Measurements from ENCODE around the gene SLC13A3. TPM values are rescaled to one million over a fixed set of nuclear protein-coding genes. Genes with fewer than 3 reads are reported as not detected.

Gene SLC13A3
- total RNA-seq, 1 experiment from 2014 or later, result 9.1 TPM

GRCh38 chr20:46605181-46605580 lies 46.1 kb downstream of the SLC13A3 start:
- no peaks in the 10 kb centered on the region for H3K4me1 ChIP-seq (replicated peaks; ENCODE audit: insufficient read depth)
- intact Hi-C loops (cut with micrococcal nuclease; ENCODE audit: unreplicated experiment), result no loop called here
- no peaks in the 10 kb centered on the region for H3K36me3 ChIP-seq (ENCODE audit: low read depth)
- no peaks in the 10 kb centered on the region for H3K79me2 ChIP-seq (ENCODE audit: low read depth)
- BruUV-seq (replicated peaks), result no TSS peak
- no peak overlapping the region for H2AFZ ChIP-seq
- no peaks in the 10 kb centered on the region for H3F3A ChIP-seq (ENCODE audit: insufficient read depth, low read depth)
- DNase-seq, result no peak
- H3K9me2 ChIP-seq (ENCODE audit: insufficient read depth), result no peaks in the 10 kb centered on the region
- H4K20me1 ChIP-seq (ENCODE audit: insufficient read depth), result no peaks in the 10 kb centered on the region
- TF ChIP-seq CTCF (conservative IDR thresholded peaks at IDR 0.05), result no peak
- TF ChIP-seq EZH2 (IDR thresholded peaks at IDR 0.05; ENCODE audit: low read depth), result no peak
- ChIA-PET POLR2A (ENCODE audit: unreplicated experiment) (interaction anchor here (0.5 kb wide), 1 partner anchor 85 kb away, joined by 7 read pairs; no protein-coding TSS in a partner anchor), CTCF (interaction anchor here (0.6 kb wide), 1 partner anchor 1045 kb away, joined by 4 read pairs; no protein-coding TSS in a partner anchor)
- no peak overlapping the region for H3K4me2 ChIP-seq
- no peak overlapping the region for H3K27ac ChIP-seq
- no peaks in the 10 kb centered on the region for H3K27me3 ChIP-seq (ENCODE audit: insufficient read depth, low read depth)
- H3K4me3 ChIP-seq, result no peak overlapping the region
- H3K9me3 ChIP-seq (ENCODE audit: insufficient read depth, low read depth), result no peaks in the 10 kb centered on the region

GRCh38 chr20:46604551-46605133 lies 46.6 kb downstream of the SLC13A3 start:
- intact Hi-C loops (cut with micrococcal nuclease; ENCODE audit: unreplicated experiment), result no loop called here
- Histone ChIP-seq H3K27ac (no peak overlapping the region), H3K4me2 (no peak overlapping the region), H3K27me3 (ENCODE audit: insufficient read depth, low read depth) (no peaks in the 10 kb centered on the region), H3K36me3 (ENCODE audit: low read depth) (no peaks in the 10 kb centered on the region), H3F3A (ENCODE audit: insufficient read depth, low read depth) (no peaks in the 10 kb centered on the region), H3K4me1 (replicated peaks; ENCODE audit: insufficient read depth) (no peaks in the 10 kb centered on the region), H3K9me2 (ENCODE audit: insufficient read depth) (no peaks in the 10 kb centered on the region), H3K9me3 (ENCODE audit: insufficient read depth, low read depth) (no peaks in the 10 kb centered on the region), H4K20me1 (ENCODE audit: insufficient read depth) (no peaks in the 10 kb centered on the region), H3K4me3 (no peak overlapping the region), H2AFZ (no peak overlapping the region), H3K79me2 (ENCODE audit: low read depth) (no peaks in the 10 kb centered on the region)
- no peak for DNase-seq
- ChIA-PET POLR2A (ENCODE audit: unreplicated experiment) (interaction anchor here (0.5 kb wide), 1 partner anchor 85 kb away, joined by 7 read pairs; no protein-coding TSS in a partner anchor), CTCF (interaction anchor here (0.6 kb wide), 1 partner anchor 1045 kb away, joined by 4 read pairs; no protein-coding TSS in a partner anchor)
- no TSS peak for BruUV-seq (replicated peaks)
- TF ChIP-seq CTCF (conservative IDR thresholded peaks at IDR 0.05), result no peak
- TF ChIP-seq EZH2 (IDR thresholded peaks at IDR 0.05; ENCODE audit: low read depth), result no peak

GRCh38 chr20:46602429-46602828 lies 48.8 kb downstream of the SLC13A3 start:
- intact Hi-C loops (cut with micrococcal nuclease; ENCODE audit: unreplicated experiment), result no loop called here
- Histone ChIP-seq H3K9me2 (ENCODE audit: insufficient read depth) (no peaks in the 10 kb centered on the region), H4K20me1 (ENCODE audit: insufficient read depth) (no peaks in the 10 kb centered on the region), H3K9me3 (ENCODE audit: insufficient read depth, low read depth) (no peaks in the 10 kb centered on the region), H3K4me2 (no peak overlapping the region), H3K4me1 (replicated peaks; ENCODE audit: insufficient read depth) (no peaks in the 10 kb centered on the region), H2AFZ (no peak overlapping the region), H3K36me3 (ENCODE audit: low read depth) (no peaks in the 10 kb centered on the region), H3K79me2 (ENCODE audit: low read depth) (no peaks in the 10 kb centered on the region), H3K4me3 (no peak overlapping the region), H3F3A (ENCODE audit: insufficient read depth, low read depth) (no peaks in the 10 kb centered on the region), H3K27me3 (ENCODE audit: insufficient read depth, low read depth) (no peaks in the 10 kb centered on the region), H3K27ac (no peak overlapping the region)
- ChIA-PET CTCF (no interaction called here), POLR2A (ENCODE audit: unreplicated experiment) (no interaction called here)
- no peak for DNase-seq
- no peak for TF ChIP-seq EZH2 (IDR thresholded peaks at IDR 0.05; ENCODE audit: low read depth)
- no peak for TF ChIP-seq CTCF (conservative IDR thresholded peaks at IDR 0.05)
- BruUV-seq (replicated peaks), result no TSS peak

Measured in PC-9 (cell line).